Nephron progenitor cell (in vitro differentiated cells): ENCODE measurements around the gene FRMPD4.

Experiments used
- DNase-seq: peaks from one replicate; pipeline ENCODE4 v3.0.0; 2021
- H3K27ac Mint-ChIP-seq: 2 replicates; pipeline ENCODE4 v1.8.0; 2021; ENCODE audit warnings: mild to moderate bottlenecking, moderate library complexity, mixed read lengths
- H3K27me3 Mint-ChIP-seq: 2 replicates; pipeline ENCODE4 v1.8.0; 2021; ENCODE audit warnings: mild to moderate bottlenecking, low read depth, mixed read lengths; ENCODE audit not compliant: poor library complexity
- H3K36me3 Mint-ChIP-seq: 2 replicates; pipeline ENCODE4 v1.8.0; 2021; ENCODE audit warnings: low read depth, mixed read lengths
- H3K4me1 Mint-ChIP-seq: 2 replicates; pipeline ENCODE4 v1.8.0; 2021; ENCODE audit warnings: mixed read lengths
- H3K4me3 Mint-ChIP-seq: 2 replicates; pipeline ENCODE4 v1.8.0; 2021; ENCODE audit warnings: mild to moderate bottlenecking, moderate library complexity, mixed read lengths
- H3K9me3 Mint-ChIP-seq: 2 replicates; pipeline ENCODE4 v1.8.0; 2021; ENCODE audit warnings: mild to moderate bottlenecking, moderate library complexity, mixed read lengths
- CTCF ChIP-seq: fragments of 200-600 bp; sonication (generic); IDR thresholded peaks from 2 replicates; pipeline ENCODE4 v1.5.0; 2021; ENCODE audit warnings: antibody characterized with exemption

The FRMPD4 gene

GRCh38 chrX:12374286-12374685 is 236.0 kb downstream of the FRMPD4 start:
- DNase-seq, result no peak
- H3K4me1 Mint-ChIP-seq, result peaks cover 10% of the 10 kb centered on the region
- H3K4me3 Mint-ChIP-seq, result no peak overlapping the region
- H3K36me3 Mint-ChIP-seq, result no peaks in the 10 kb centered on the region
- H3K27me3 Mint-ChIP-seq, result no peaks in the 10 kb centered on the region
- TF ChIP-seq CTCF, result no peak
- peaks cover 18% of the 10 kb centered on the region for H3K9me3 Mint-ChIP-seq
- no peak overlapping the region for H3K27ac Mint-ChIP-seq

GRCh38 chrX:12378253-12378652 is 240.0 kb downstream of the FRMPD4 start:
- Mint-ChIP-seq H3K36me3 (no peaks in the 10 kb centered on the region), H3K9me3 (peaks cover 12% of the 10 kb centered on the region), H3K27me3 (no peaks in the 10 kb centered on the region), H3K4me1 (peaks cover 10% of the 10 kb centered on the region), H3K27ac (no peak overlapping the region), H3K4me3 (no peak overlapping the region)
- no peak for TF ChIP-seq CTCF
- no peak for DNase-seq

- TF ChIP-seq CTCF, result no peak
- DNase-seq, result no peak
- H3K4me3 Mint-ChIP-seq, result no peak overlapping the region
- no peaks in the 10 kb centered on the region for H3K27me3 Mint-ChIP-seq
- no peak overlapping the region for H3K27ac Mint-ChIP-seq
- H3K9me3 Mint-ChIP-seq, result peaks cover 14% of the 10 kb centered on the region
- no peaks in the 10 kb centered on the region for H3K36me3 Mint-ChIP-seq
- peaks cover 10% of the 10 kb centered on the region for H3K4me1 Mint-ChIP-seq
These were observed 240.4 kb downstream of the FRMPD4 start for GRCh38 chrX:12378706-12379105.

- H3K9me3 Mint-ChIP-seq, result peaks cover 15% of the 10 kb centered on the region
- no peaks in the 10 kb centered on the region for H3K36me3 Mint-ChIP-seq
- DNase-seq, result no peak
These were observed 241.4 kb downstream of the FRMPD4 start for GRCh38 chrX:12379671-12380070.

GRCh38 chrX:12383196-12383595 is 244.9 kb downstream of the FRMPD4 start:
- Mint-ChIP-seq H3K27me3 (no peaks in the 10 kb centered on the region), H3K27ac (no peak overlapping the region), H3K36me3 (no peaks in the 10 kb centered on the region), H3K9me3 (peaks cover 12% of the 10 kb centered on the region), H3K4me3 (no peak overlapping the region), H3K4me1 (peaks cover 5% of the 10 kb centered on the region)
- no peak for DNase-seq
- TF ChIP-seq CTCF, result peak; percentile 32

More at GRCh38 chrX:12379671-12380070, 241.4 kb downstream of the FRMPD4 start:
- H3K27me3 Mint-ChIP-seq, result no peaks in the 10 kb centered on the region
- no peak overlapping the region for H3K4me3 Mint-ChIP-seq
- TF ChIP-seq CTCF, result no peak
- no peak overlapping the region for H3K27ac Mint-ChIP-seq
- H3K4me1 Mint-ChIP-seq, result peaks cover 10% of the 10 kb centered on the region

- no peaks in the 10 kb centered on the region for H3K4me1 Mint-ChIP-seq
- no peak for TF ChIP-seq CTCF
- no peak overlapping the region for H3K4me3 Mint-ChIP-seq
- no peaks in the 10 kb centered on the region for H3K27me3 Mint-ChIP-seq
- no peak overlapping the region for H3K27ac Mint-ChIP-seq
- no peaks in the 10 kb centered on the region for H3K36me3 Mint-ChIP-seq
- no peak for DNase-seq
- peaks cover 32% of the 10 kb centered on the region for H3K9me3 Mint-ChIP-seq
These were observed 252.0 kb downstream of the FRMPD4 start for GRCh38 chrX:12390301-12390700.
